ENCODE data around the gene C11orf42. TPM values are rescaled to one million over a fixed set of nuclear protein-coding genes. Genes with fewer than 3 reads are reported as not detected.

Gene C11orf42
- total RNA-seq (2014; rRNA removed; shearing (Covaris generic)) = not detected in 2 replicates
- not detected in 2 replicates for polyA plus RNA-seq (2015; cell fraction: cytosol; rRNA removed)
- not detected in 2 replicates for polyA plus RNA-seq (2015; cell fraction: nucleus; rRNA removed)

DNA sequence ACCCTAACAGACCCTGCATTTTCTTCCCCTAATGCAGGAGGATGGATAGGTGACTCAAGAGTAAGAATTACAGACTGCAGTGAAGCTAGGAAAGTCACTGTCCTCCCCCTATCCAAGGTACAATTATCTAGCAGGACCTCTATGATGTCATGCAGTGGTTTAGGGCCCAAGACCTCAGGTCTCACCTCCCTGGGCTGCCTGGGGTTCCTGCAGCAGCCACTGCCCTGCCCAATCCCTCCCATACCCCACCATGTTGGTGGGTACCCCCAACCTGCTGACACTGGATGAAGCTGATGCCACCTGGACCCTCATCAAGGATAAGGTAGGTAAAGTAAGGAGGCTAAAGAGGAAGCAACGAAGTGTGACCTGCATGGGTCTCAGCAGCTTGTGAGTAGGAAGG lies at the start of gene C11orf42:
Gene C11orf42, plus strand, starts transcription at position 192 of the 400 bp plus-strand sequence. Its CDS starts 59 bp downstream, at position 251.
- no peak for DNase-seq (ENCODE audit: low read depth)

GRCh38 chr11:6156628-6157359 lies 48.6 kb upstream of the C11orf42 start:
- peak; percentile 29 for DNase-seq (ENCODE audit: low read depth)

DNA sequence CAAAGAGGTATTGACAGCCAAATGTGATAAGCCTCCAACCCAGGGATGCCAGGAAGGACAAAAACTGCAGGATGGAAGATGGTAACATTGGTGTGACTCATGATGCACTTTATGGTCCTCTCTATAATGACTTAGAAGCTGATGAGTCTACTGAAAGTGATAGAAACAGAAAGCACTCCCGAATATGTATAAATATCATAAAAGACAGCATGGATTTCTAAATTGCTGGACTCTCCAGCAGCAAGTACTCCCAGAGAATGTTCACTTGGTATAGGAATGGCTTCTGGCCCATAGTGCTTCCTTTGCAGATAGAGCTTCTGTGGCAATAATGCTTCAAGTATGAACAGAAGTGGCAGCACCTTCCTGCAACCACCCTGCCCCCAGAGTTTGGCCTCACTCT lies 35.1 kb upstream of the C11orf42 start, which contains the start of gene OR52B2:
Gene OR52B2, minus strand, starts transcription at position 101 of the 400 bp plus-strand sequence. Its CDS starts 0 bp downstream, at position 101.
- DNase-seq (ENCODE audit: low read depth) = no peak

GRCh38 chr11:6175440-6175839 lies 29.9 kb upstream of the C11orf42 start:
- DNase-seq (ENCODE audit: low read depth) = no peak

DNA sequence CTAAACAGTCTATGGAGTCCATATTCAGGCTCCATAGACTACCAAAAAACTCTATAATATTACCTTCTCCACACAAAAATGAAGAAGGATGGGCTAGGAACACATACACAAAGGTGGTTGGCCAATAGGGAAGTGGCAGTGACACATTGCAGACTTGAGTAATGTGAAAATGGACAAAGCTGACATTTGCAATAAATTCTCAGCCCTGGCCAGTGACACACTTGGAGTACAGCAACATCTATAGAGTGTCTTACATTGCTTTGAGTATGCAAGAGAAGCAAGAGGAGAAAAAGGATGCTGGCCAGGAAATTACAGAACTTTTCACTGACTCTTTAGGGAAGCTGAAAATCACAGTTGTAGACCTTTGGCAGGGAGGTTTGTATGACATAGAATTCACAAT lies 13.6 kb upstream of the C11orf42 start:
- no peak for DNase-seq (ENCODE audit: low read depth)

DNA sequence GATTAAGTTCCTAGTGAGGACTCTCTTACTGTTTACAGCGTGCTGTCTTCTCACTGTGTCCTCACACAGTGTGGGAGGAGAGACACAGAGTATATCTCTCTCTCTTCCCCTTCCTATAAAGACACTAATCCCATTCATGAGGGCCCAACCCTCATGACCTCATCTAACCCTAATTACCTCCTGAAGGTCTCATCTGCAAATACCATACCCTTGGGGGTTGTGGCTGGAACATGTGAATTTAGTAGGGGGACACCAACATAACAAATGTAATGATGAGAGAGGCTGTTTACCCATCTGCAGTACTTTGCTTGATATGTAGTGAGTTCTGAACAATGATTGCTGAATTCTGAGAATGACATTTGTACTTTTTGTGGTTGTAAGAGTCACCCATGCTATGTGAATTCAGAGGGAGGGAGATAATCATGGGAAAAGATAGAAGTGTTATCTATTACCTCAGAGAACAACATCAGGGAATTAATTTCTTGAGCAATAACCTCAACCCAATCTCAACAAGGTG lies 11.2 kb upstream of the C11orf42 start:
- no peak for DNase-seq (ENCODE audit: low read depth)

GRCh38 chr11:6196396-6196795 lies 9.0 kb upstream of the C11orf42 start:
- DNase-seq (ENCODE audit: low read depth) = peak; percentile 21

DNA sequence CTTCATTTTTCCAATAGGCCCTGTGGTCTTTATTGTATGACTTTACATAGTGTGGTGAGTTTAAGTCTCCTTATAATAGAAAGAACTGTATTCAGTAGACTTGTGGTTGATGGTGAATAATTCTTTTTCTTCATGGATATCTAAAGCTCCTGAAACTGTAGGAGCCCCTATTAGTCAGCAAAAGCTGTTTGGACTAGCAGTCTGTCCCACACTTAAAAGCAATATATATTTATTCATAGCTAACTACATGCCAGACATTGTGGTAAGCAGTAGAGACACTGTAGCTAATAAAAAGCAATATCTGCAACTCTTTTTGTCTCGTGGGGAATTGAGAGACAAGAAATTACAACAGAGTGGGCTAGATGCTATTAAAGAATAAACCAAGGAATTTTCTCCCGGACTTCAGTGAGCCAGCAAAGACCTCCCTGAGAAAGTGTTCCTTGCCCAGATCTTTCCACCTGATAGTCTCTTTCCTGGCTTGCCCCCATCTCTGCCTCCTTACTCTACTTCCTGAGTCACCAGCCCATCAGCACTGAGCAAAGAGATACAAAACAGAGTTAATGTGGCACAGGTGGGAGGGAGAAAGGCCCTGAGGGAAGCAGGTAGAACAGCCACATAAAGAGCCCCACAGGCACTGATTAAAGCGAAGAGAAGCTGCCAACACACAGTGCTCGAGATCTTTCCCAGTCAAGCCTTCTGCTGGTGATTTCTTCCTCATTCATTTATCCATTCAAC lies 7.7 kb upstream of the C11orf42 start:
- no peak for DNase-seq (ENCODE audit: low read depth)

DNA sequence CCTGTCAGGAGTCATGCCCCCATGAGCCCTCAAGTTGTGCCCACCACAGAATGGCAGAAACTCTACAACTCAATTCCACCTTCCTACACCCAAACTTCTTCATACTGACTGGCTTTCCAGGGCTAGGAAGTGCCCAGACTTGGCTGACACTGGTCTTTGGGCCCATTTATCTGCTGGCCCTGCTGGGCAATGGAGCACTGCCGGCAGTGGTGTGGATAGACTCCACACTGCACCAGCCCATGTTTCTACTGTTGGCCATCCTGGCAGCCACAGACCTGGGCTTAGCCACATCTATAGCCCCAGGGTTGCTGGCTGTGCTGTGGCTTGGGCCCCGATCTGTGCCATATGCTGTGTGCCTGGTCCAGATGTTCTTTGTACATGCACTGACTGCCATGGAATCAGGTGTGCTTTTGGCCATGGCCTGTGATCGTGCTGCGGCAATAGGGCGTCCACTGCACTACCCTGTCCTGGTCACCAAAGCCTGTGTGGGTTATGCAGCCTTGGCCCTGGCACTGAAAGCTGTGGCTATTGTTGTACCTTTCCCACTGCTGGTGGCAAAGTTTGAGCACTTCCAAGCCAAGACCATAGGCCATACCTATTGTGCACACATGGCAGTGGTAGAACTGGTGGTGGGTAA lies 6.1 kb upstream of the C11orf42 start, which contains the start of gene OR52W1:
Gene OR52W1, plus strand, starts transcription at position 51 of the 637 bp plus-strand sequence. Its CDS starts 0 bp downstream, at position 51.
- DNase-seq (ENCODE audit: low read depth) = no peak

DNA sequence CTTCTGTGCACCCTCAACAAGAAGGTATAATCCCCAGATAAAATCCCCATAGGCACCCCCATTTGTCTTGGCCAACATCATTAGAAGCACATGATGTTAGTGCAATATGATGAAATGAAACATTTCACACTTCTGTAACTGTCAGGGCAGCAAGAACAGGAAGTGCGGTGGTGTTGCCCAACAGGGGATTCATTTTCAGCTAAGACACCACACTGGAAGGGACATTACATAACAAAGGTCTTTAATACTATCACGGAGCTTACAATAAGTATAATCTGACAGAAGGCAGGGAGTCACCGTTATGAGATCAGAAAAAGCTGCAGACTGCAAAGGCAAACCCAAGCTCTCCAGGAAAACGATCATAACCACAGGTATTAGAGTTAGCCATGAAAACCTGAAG lies 4.4 kb upstream of the C11orf42 start:
- DNase-seq (ENCODE audit: low read depth) = no peak

- no peak for DNase-seq (ENCODE audit: low read depth)
These were observed 3.9 kb upstream of the C11orf42 start for GRCh38 chr11:6201481-6201880.

- no peak for DNase-seq (ENCODE audit: low read depth)
These were observed 3.3 kb upstream of the C11orf42 start for GRCh38 chr11:6202041-6202440.

DNA sequence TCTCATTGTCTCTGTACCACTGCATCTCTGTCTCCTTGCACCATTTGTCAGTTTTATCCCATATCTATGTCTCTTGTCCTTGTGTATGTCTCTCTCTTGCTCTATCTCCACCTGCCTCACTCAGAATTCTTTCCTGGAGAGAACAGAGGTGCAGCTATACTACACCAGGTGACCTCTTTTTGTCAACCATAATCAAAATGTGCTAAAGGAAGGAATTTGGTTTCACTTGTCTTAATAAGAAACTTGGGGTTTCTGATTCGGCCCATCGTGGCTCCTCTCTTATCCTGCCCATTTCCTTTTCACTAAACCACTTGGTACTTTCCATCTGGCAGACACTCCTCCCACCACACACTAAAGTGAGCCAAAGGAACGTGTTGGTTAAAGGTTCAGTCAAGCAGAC lies 2.0 kb upstream of the C11orf42 start:
- no peak for DNase-seq (ENCODE audit: low read depth)

- no peak for DNase-seq (ENCODE audit: low read depth)
These were observed 651 bp upstream of the C11orf42 start for GRCh38 chr11:6204706-6205105.

GRCh38 chr11:6206456-6207180 lies 1.3 kb downstream of the C11orf42 start:
- DNase-seq (ENCODE audit: low read depth) = no peak

GRCh38 chr11:6209801-6210200 lies 4.4 kb downstream of the C11orf42 start:
- no peak for DNase-seq (ENCODE audit: low read depth)

DNA sequence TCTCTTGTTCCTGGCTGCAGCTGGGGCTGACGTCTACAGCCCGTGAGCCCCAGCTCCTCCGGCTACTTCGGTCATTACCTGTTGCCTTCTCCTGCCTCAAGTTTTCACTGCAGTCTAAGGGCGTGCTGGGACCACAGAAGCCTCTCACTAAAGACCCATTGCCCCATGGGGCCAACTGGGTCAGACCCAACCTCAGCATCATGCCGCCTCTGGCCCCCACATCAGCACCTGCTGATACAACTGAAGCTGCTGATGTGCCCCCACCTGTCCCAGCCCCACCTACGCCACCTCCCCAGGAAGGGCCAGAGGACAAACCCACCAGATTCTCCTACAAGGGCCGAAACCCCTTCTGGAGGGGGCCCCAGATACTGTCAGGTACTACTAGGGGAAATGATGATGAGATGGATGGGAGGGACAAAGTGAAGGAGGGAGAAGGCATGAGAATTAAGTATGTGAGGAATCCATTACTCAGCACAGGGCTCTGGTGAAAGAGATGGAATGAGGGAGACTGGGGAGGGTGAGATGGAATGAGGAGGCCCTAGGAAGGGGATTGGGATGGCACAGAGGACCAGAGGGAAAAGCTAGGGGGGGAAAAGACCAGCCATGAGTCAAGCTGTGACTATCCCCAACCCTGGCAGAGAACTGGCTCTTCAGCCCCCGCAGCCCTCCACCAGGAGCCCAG lies 5.1 kb downstream of the C11orf42 start:
- no peak for DNase-seq (ENCODE audit: low read depth)

- DNase-seq (ENCODE audit: low read depth) = no peak
These were observed 9.2 kb downstream of the C11orf42 start for GRCh38 chr11:6214530-6214929.

GRCh38 chr11:6216501-6216900 lies 11.1 kb downstream of the C11orf42 start:
- no peak for DNase-seq (ENCODE audit: low read depth)

GRCh38 chr11:6217722-6218121 lies 12.4 kb downstream of the C11orf42 start:
- DNase-seq (ENCODE audit: low read depth) = no peak
